Fibroblast of pulmonary artery (primary cell): ENCODE data around the gene GLP1R.

ENCODE experiments used
- DNase-seq: peaks from one replicate; pipeline ENCODE4 v3.0.0-alpha.2; 2010; ENCODE audit warnings: low read depth
- H3K4me3 ChIP-seq: replicated peaks from 2 replicates; pipeline ENCODE4 v1.5.1; 2011; ENCODE audit warnings: low read depth, mild to moderate bottlenecking, control low read depth, low read length, moderate library complexity
- CTCF ChIP-seq: IDR thresholded peaks from 2 replicates; pipeline ENCODE4 v1.5.1; 2011; ENCODE audit warnings: mild to moderate bottlenecking, control low read depth, low read length, inconsistent platforms; ENCODE audit errors: missing control alignments

The GLP1R gene

DNA sequence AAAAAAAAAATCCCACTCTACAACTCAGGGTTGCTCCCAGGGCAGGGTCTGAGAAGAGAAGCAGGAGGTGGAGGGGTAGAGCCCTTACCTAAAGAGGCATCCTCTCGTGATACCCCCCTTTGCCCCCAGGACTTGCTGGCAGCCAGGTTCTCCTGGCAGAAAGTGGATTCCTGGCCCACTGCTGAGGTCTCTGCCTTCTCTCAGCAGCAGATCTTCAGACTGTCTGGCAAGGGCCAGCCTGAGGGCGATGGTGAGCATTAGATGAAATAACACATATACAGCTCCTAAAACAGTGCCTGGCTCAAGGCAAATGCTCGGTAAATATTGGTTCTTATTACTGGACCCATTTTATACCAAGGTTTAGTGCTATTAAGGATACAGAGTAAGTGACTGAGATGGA, 4.8 kb upstream of the GLP1R start:
- DNase-seq = no peak
- TF ChIP-seq CTCF = no peak
- no peak overlapping the region for H3K4me3 ChIP-seq

DNA sequence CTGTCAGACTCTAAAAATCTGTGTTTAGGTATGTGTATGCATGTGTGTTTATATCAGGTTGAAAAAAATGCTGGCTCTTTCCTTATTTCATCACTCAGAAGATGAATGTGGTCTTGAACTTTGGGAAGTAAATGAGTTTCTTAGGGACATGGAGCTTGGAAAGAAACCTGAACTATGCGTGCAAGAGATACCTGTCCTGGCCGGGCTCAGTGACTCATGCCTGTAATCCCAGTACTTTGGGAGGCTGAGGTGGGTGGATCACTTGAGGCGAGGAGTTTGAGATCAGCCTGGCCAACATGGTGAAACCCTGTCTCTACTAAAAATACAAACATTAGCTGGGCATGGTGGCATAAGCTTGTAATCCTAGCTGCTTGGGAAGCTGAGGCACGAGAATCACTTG, 4.4 kb upstream of the GLP1R start:
- no peak overlapping the region for H3K4me3 ChIP-seq
- no peak for DNase-seq
- no peak for TF ChIP-seq CTCF

DNA sequence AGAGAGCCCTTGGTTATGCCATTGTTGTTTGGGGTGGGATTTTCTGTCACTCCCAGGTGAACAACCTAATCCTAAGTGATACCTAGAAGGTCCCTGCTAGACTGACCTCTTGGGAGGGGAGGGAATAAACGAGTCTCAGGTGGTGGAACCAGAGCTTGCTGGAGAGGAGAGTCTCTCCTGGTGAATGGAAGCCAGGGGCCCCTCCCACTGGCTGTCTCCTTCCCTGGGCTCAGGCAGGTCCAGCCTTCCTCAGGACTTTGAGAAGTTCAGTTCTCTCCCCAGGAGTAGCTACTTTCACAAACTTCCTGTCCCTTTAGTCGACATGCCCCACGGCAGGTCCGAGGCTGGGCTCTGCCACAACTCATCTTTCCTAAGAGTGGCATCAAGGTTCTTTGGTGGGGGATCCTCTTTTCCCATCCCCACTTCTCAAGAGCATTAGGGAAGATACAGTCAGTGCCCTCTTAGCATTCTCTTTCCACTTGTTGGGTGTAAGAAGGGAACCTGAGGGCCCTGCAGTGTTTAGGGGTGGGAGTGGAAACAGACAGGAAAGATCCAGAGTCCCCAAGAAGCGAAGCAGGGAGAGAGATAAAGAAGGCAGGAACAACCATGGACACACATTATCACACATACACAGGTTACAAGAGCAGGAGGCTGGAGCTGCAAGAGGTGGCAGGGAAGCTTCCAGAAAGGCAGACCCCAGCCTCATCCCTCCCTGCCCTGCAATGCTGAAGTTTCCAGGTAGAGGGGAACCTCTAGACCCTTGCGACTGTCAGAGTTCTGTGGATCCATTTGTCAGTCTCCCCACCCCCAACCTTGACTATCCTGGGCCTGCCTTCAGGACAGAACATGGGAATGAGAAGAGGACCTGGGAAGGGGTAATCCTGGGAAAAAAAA, 900 bp upstream of the GLP1R start:
- DNase-seq = no peak
- H3K4me3 ChIP-seq = no peak overlapping the region
- no peak for TF ChIP-seq CTCF

DNA sequence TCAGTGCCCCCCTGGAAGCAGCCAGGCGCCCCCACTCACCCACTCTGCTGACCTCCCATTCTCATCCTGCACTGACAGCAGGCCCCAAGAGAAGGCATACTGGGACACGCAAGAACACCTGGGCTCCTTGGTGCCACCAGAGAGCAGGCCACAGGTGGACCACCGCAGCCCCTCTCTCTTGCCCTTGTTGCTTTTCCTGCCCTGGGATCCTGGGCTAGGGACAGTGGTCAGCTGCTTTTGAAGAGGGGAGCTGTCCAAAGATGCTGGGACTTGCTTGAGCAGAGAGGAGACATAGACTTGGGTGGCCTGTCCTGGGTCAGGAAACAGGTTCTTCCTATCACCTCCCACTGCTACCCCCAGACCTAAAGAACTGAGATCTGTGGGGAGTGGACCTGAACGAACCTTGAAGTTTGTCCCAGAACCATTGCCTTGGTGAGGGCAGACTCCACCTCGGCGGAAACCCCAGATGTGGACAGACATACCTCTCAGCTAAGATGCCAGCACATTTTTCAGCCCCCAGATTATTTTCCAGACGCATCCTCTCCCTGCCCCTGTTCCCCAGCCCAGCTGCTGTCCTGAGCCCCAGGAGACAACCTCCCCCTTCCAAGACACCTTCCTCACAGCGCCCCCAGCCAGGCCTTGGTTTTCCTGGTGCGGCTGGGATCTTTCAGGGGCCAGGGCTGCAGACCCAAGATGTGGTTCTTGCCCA, 1.1 kb downstream of the GLP1R start:
- no peak overlapping the region for H3K4me3 ChIP-seq
- TF ChIP-seq CTCF = no peak
- no peak for DNase-seq

DNA sequence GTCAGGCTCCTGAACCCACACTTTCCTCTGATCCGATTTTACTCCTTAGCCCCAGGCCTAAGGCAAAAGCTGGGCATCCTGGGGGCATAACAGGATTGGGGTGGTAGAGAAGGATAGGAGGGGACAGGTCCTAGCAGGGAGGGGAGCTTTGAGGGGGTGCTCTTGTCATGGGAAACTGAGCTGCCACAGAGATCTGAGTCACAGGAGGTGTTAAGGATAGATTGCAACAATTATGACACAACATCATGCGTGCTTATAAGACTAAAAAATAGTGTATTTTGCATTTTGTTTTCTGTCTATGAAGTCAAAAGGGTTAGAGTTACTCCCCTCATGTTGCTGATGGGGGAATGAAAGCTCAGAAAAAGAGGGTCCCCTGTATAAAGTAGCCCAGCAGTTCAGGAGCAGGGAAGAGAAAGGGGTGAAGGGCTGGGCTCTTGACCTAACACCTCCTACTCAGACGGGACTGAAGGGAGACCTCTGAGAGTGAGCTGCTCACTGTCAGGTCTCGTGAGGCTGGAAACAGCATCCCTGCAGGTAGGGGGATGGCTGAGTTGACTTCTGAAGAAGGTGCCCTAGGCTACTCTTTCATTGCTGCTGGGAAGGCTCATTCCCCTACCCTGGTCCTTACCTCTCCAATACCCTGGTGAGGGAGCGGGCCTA, 2.0 kb downstream of the GLP1R start:
- no peak overlapping the region for H3K4me3 ChIP-seq
- no peak for TF ChIP-seq CTCF
- no peak for DNase-seq

- H3K4me3 ChIP-seq = no peak overlapping the region
- no peak for DNase-seq
- TF ChIP-seq CTCF = no peak
These were observed 3.0 kb downstream of the GLP1R start for GRCh38 chr6:39051399-39052122.
